Calu3 (cell line): Measurements from ENCODE around the gene TPGS1. TPM values are rescaled to one million over a fixed set of nuclear protein-coding genes. Genes with fewer than 3 reads are reported as not detected.

Experiments used
- BruUV-seq: library from RNA; stranded (reverse); fragments of 400-500 nt; replicated peaks from 2 replicates; lab custom pipeline; 2021; lab: Mats Ljungman, UMichigan
- CTCF ChIA-PET: fragments of 300-600 bp; sonication (Branson Sonifier 250); formaldehyde crosslinking; loops from one replicate; lab custom pipeline; 2022; ENCODE audit warnings: antibody characterized with exemption; lab: Charles Lee
- DNase-seq: peaks from one replicate; pipeline ENCODE4 v3.0.0; 2022
- H3K27ac Mint-ChIP-seq: one replicate; pipeline ENCODE4 v1.8.0; 2022; ENCODE audit warnings: mixed read lengths; ENCODE audit not compliant: unreplicated experiment
- H3K27me3 Mint-ChIP-seq: one replicate; pipeline ENCODE4 v1.8.0; 2022; ENCODE audit warnings: mixed read lengths; ENCODE audit not compliant: unreplicated experiment
- H3K36me3 Mint-ChIP-seq: one replicate; pipeline ENCODE4 v1.8.0; 2022; ENCODE audit warnings: mild to moderate bottlenecking, moderate library complexity, mixed read lengths; ENCODE audit not compliant: insufficient read depth, unreplicated experiment
- H3K4me1 Mint-ChIP-seq: one replicate; pipeline ENCODE4 v1.8.0; 2022; ENCODE audit warnings: mild to moderate bottlenecking, low read depth, mixed read lengths; ENCODE audit not compliant: unreplicated experiment
- H3K4me3 Mint-ChIP-seq: one replicate; pipeline ENCODE4 v1.8.0; 2022; ENCODE audit warnings: mild to moderate bottlenecking, low read depth, moderate library complexity, mixed read lengths; ENCODE audit not compliant: unreplicated experiment
- H3K9me3 Mint-ChIP-seq: one replicate; pipeline ENCODE4 v1.8.0; 2022; ENCODE audit warnings: low read depth, mixed read lengths; ENCODE audit not compliant: unreplicated experiment
- intact Hi-C: fragments of 100-400 bp; cut with micrococcal nuclease; formaldehyde crosslinking; loops from one replicate; pipeline ENCODE4 v1.10.0; 2022; ENCODE audit not compliant: unreplicated experiment
- total RNA-seq: library from RNA; stranded (reverse); gene quantifications from 2 replicates; pipeline ENCODE4 v1.2.3, GENCODE V29; 2022
- TF ChIP-seq, protein P1 (sequence below): fragments of 200-600 bp; IDR thresholded peaks from one replicate; pipeline ENCODE4 v1.8.0; 2022; ENCODE audit warnings: antibody characterized with exemption; ENCODE audit not compliant: unreplicated experiment

The TPGS1 gene
- total RNA-seq, 1 experiment from 2014 or later, result 9.0 TPM

DNA sequence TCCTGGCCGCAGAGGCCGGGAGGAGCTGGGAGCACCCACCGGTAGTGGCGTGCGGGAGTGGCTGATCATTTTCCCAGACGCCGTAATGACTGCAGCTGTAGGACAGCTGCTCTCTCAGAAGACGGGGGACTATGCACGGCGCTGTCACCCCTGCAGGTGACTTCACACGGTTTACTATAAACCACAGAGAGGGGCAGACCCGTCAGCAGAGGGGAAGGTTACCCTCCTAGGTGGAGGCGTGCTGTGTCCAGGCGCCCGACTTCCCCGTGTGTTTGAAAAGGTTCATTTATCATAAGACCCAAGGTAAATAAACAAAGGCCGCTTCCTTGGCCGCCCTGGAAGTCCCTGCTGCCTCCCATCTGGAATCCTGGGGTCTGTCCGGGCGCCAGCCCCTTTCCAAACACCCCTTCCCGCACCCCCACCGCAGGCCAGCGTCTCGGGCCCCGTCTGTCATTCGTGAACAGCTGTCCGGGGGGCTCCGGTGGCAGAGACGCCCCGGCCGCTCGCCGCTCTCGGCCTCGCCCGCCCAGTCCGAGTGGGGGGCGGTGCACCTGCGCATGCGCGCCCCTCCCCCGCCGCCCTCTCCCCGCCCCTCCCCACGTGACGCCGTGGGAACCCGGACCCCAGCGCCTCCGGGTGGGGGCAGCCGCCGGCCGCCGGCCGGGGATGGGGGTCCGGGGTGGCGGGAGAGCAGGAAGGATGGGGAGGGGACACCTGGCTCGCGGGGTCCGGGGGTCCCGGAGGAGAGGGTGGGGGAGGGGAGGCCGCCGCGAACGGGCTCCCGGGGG is 47.4 kb upstream of the TPGS1 start:
- CTCF ChIA-PET, result no interaction called here
- Mint-ChIP-seq H3K27ac (peak overlapping the region; percentile 44), H3K9me3 (no peaks in the 10 kb centered on the region), H3K4me1 (no peaks in the 10 kb centered on the region), H3K36me3 (peaks cover 27% of the 10 kb centered on the region), H3K4me3 (peak overlapping the region; percentile 57), H3K27me3 (peaks cover 9% of the 10 kb centered on the region)
- intact Hi-C loops, result no loop called here
- TF ChIP-seq, protein P1, sequence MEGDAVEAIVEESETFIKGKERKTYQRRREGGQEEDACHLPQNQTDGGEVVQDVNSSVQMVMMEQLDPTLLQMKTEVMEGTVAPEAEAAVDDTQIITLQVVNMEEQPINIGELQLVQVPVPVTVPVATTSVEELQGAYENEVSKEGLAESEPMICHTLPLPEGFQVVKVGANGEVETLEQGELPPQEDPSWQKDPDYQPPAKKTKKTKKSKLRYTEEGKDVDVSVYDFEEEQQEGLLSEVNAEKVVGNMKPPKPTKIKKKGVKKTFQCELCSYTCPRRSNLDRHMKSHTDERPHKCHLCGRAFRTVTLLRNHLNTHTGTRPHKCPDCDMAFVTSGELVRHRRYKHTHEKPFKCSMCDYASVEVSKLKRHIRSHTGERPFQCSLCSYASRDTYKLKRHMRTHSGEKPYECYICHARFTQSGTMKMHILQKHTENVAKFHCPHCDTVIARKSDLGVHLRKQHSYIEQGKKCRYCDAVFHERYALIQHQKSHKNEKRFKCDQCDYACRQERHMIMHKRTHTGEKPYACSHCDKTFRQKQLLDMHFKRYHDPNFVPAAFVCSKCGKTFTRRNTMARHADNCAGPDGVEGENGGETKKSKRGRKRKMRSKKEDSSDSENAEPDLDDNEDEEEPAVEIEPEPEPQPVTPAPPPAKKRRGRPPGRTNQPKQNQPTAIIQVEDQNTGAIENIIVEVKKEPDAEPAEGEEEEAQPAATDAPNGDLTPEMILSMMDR, result no peak
- TSS peak; percentile 87 for BruUV-seq
- DNase-seq, result peak; percentile 62

- no TSS peak for BruUV-seq
- intact Hi-C loops, result no loop called here
- peak within 1 kb of the TSS; percentile 61 for H3K27ac Mint-ChIP-seq
- CTCF ChIA-PET, result no interaction called here
- H3K36me3 Mint-ChIP-seq, result peaks cover 27% of the 10 kb centered on the region
- peak; percentile 17 for DNase-seq
- TF ChIP-seq, protein P1, result no peak
- H3K27me3 Mint-ChIP-seq, result peaks cover 13% of the 10 kb centered on the region
- H3K4me1 Mint-ChIP-seq, result no peaks in the 10 kb centered on the region
- H3K9me3 Mint-ChIP-seq, result no peaks in the 10 kb centered on the region
- H3K4me3 Mint-ChIP-seq, result peak within 1 kb of the TSS; percentile 79
These were observed 46.2 kb upstream of the TPGS1 start, which contains the start of gene SHC2 for GRCh38 chr19:460877-461720. TSS of gene SHC2 (minus strand) at chr19:461033. CDS start at chr19:460996, 37 bp downstream.

DNA sequence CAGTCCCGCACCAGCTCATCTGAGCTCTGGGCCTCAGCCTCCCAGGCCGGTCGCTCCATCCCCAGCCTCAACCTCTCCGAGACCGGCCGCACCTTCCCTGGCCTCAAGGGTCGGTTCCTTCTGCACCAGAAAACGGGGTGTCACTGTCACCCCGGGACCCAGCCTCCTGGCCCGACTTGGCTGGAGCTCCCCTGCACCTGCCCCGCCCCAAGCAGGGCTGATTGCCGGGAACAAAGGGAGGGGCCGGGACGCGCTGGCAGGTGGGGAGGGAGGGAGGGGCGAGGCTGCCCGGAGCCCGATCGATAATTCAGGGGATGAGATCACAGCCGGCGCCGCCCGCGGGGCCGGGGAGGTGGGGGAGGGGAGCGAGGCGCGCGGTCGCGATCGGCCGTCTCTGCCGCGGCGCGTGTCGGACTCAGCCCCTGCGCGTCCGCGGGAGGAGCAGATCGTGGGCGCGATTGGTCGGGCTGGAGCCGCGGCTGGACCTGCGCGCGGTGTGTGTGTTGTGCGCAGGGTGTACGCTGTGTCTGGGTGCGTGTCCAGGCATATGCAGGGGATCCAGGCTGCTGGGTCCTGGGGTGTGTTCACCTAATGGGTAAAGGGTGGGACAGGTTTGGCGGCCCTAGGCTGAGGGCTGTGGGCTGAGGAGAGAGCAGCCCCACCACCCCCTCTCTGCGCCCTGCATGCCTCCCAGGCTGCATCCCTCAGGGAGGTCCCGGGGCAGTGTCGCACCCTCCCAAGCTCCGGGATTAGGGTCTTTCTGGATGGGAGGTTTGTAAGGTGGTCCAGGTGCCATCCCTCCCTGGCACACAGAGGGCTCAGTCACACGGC is 45.4 kb upstream of the TPGS1 start:
- Mint-ChIP-seq H3K4me1 (no peaks in the 10 kb centered on the region), H3K27me3 (peaks cover 13% of the 10 kb centered on the region), H3K4me3 (peak overlapping the region; percentile 79), H3K36me3 (peaks cover 23% of the 10 kb centered on the region), H3K9me3 (no peaks in the 10 kb centered on the region), H3K27ac (peak overlapping the region; percentile 61)
- CTCF ChIA-PET, result interaction anchor here (0.6 kb wide), 1 partner anchor 18 kb away, joined by 3 read pairs; no protein-coding TSS in a partner anchor
- intact Hi-C loops, result no loop called here
- no TSS peak for BruUV-seq
- TF ChIP-seq, protein P1, result no peak
- peak; percentile 73 for DNase-seq
